WERI-Rb-1 (cell line): Measurements from ENCODE around the gene ALDH3B2.
"Not testable (repeated sequence)": the region's sequence is repeated elsewhere in the genome, so short reads cannot be mapped to it uniquely, and the experiment has no call there.

ENCODE experiments used
- DNase-seq: peaks from one replicate; pipeline ENCODE4 v3.0.0-alpha.2; 2020
- H3K27ac ChIP-seq: fragments of 250-450 bp; sonication (Bioruptor Pico); 2 replicates; pipeline ENCODE4 v1.5.1; 2020; ENCODE audit warnings: mild to moderate bottlenecking, moderate library complexity
- H3K27me3 ChIP-seq: fragments of 250-450 bp; sonication (Bioruptor Pico); 2 replicates; pipeline ENCODE4 v1.5.1; 2021; ENCODE audit warnings: mild to moderate bottlenecking, low read depth, moderate library complexity; ENCODE audit not compliant: insufficient read depth, severe bottlenecking
- H3K36me3 ChIP-seq: fragments of 250-450 bp; sonication (Bioruptor Pico); 2 replicates; pipeline ENCODE4 v1.5.1; 2020; ENCODE audit warnings: mild to moderate bottlenecking, moderate library complexity
- H3K4me3 ChIP-seq: 2 replicates; pipeline ENCODE4 v1.5.1; 2011; ENCODE audit warnings: low read depth, mild to moderate bottlenecking, control low read depth, low read length
- H3K9me3 ChIP-seq: fragments of 250-450 bp; sonication (Bioruptor Pico); 2 replicates; pipeline ENCODE4 v1.5.1; 2021; ENCODE audit warnings: mild to moderate bottlenecking, moderate library complexity; ENCODE audit not compliant: severe bottlenecking
- CTCF ChIP-seq: IDR thresholded peaks from 2 replicates; pipeline ENCODE4 v1.5.1; 2011; ENCODE audit warnings: low read depth, mild to moderate bottlenecking, control low read depth, inconsistent platforms, low read length

ALDH3B2 gene

GRCh38 chr11:67704524-67704923 lies 30.1 kb upstream of the ALDH3B2 start:
- H3K36me3 ChIP-seq, result no peaks in the 10 kb centered on the region
- peaks cover 3% of the 10 kb centered on the region for H3K9me3 ChIP-seq
- DNase-seq, result no peak
- no peak overlapping the region for H3K27ac ChIP-seq
- H3K4me3 ChIP-seq, result no peak overlapping the region
- TF ChIP-seq CTCF, result no peak
- no peaks in the 10 kb centered on the region for H3K27me3 ChIP-seq

GRCh38 chr11:67703709-67704108 lies 29.3 kb upstream of the ALDH3B2 start:
- H3K27me3 ChIP-seq, H3K4me3 ChIP-seq, H3K36me3 ChIP-seq, DNase-seq, H3K27ac ChIP-seq, H3K9me3 ChIP-seq: not testable (repeated sequence)

GRCh38 chr11:67700548-67701262 lies 26.3 kb upstream of the ALDH3B2 start:
- no peaks in the 10 kb centered on the region for H3K36me3 ChIP-seq
- H3K27ac ChIP-seq, result peak overlapping the region; percentile 46
- no peak overlapping the region for H3K4me3 ChIP-seq
- TF ChIP-seq CTCF, result no peak
- no peaks in the 10 kb centered on the region for H3K27me3 ChIP-seq
- H3K9me3 ChIP-seq, result peaks cover 14% of the 10 kb centered on the region
- peak; percentile 60 for DNase-seq

GRCh38 chr11:67700141-67700540 lies 25.7 kb upstream of the ALDH3B2 start:
- H3K4me3 ChIP-seq, result no peak overlapping the region
- H3K27ac ChIP-seq, result peak overlapping the region; percentile 46

GRCh38 chr11:67699521-67699920 lies 25.1 kb upstream of the ALDH3B2 start:
- H3K27me3 ChIP-seq, result no peaks in the 10 kb centered on the region

More at GRCh38 chr11:67700141-67700540, 25.7 kb upstream of the ALDH3B2 start:
- Histone ChIP-seq H3K27me3 (no peaks in the 10 kb centered on the region), H3K9me3 (peaks cover 19% of the 10 kb centered on the region), H3K36me3 (no peaks in the 10 kb centered on the region)
- peak; percentile 26 for DNase-seq
- TF ChIP-seq CTCF, result no peak

GRCh38 chr11:67698247-67698646 lies 23.8 kb upstream of the ALDH3B2 start:
- DNase-seq, result peak; percentile 42
- no peak overlapping the region for H3K27ac ChIP-seq
- H3K27me3 ChIP-seq, result no peaks in the 10 kb centered on the region
- no peak overlapping the region for H3K4me3 ChIP-seq
- peaks cover 20% of the 10 kb centered on the region for H3K9me3 ChIP-seq
- TF ChIP-seq CTCF, result peak; percentile 72
- no peaks in the 10 kb centered on the region for H3K36me3 ChIP-seq

More at GRCh38 chr11:67699521-67699920, 25.1 kb upstream of the ALDH3B2 start:
- H3K27ac ChIP-seq, result no peak overlapping the region
- peaks cover 20% of the 10 kb centered on the region for H3K9me3 ChIP-seq
- no peak overlapping the region for H3K4me3 ChIP-seq
- no peak for TF ChIP-seq CTCF
- no peaks in the 10 kb centered on the region for H3K36me3 ChIP-seq
- DNase-seq, result no peak
